ENCODE data around the gene ATG16L2.

DNA sequence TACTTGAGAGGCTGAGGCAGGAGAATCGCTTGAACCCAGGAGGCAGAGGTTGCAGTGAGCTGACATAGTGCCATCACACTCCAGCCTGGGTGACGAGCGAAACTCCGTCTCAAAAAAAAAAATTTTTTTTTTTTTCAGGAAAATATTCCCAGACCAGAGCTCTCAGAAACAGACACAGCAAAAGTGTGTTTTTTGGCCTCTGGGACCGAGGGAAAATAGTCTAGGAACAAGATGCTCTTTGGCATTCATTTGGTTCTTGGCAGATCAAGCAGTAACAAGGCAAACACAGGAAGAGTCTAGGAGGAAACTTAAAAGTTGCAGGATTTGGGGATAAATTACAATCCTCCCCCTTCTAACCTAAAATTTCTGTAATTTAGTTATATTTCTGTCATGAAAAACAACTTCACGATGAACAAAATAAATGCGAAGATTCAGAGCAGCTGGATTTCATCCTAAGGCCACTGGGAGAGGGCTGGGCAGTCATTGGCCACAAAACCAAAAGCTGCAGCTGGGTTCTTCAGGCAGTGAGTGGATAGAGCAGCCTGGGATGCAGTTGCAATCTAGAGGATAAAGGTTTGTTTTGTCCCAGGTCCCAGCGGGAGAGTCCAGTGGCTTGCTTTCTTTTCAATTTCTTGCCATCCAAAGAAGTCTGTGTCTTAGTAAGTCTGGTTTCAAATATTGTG lies 19.7 kb downstream of the ATG16L2 start:
- TF ChIP-seq POLR2AphosphoS5 (IDR thresholded peaks at IDR 0.05), result no peak
- TF ChIP-seq, protein P1, sequence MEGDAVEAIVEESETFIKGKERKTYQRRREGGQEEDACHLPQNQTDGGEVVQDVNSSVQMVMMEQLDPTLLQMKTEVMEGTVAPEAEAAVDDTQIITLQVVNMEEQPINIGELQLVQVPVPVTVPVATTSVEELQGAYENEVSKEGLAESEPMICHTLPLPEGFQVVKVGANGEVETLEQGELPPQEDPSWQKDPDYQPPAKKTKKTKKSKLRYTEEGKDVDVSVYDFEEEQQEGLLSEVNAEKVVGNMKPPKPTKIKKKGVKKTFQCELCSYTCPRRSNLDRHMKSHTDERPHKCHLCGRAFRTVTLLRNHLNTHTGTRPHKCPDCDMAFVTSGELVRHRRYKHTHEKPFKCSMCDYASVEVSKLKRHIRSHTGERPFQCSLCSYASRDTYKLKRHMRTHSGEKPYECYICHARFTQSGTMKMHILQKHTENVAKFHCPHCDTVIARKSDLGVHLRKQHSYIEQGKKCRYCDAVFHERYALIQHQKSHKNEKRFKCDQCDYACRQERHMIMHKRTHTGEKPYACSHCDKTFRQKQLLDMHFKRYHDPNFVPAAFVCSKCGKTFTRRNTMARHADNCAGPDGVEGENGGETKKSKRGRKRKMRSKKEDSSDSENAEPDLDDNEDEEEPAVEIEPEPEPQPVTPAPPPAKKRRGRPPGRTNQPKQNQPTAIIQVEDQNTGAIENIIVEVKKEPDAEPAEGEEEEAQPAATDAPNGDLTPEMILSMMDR (IDR thresholded peaks at IDR 0.05), result no peak
- no peak for TF ChIP-seq EP300 (IDR thresholded peaks at IDR 0.05)

Measured in upper lobe of left lung (tissue), 4 donors.